Thoracic aorta (tissue), 2 donors: ENCODE measurements around the gene CLEC12A. TPM values are rescaled to one million over a fixed set of nuclear protein-coding genes. Genes with fewer than 3 reads are reported as not detected.
"Not testable (repeated sequence)": the region's sequence is repeated elsewhere in the genome, so short reads cannot be mapped to it uniquely, and the experiment has no call there.

ENCODE experiments used
- ATAC-seq: fragments of 150-250 bp; one replicate; pipeline ENCODE4 v1.8.0; 2017; ENCODE audit warnings: low read depth; ENCODE audit not compliant: insufficient number of reproducible peaks, low FRiP score
- DNase-seq: peaks from one replicate; pipeline ENCODE4 v3.0.0-alpha.2; 2020; ENCODE audit warnings: low spot score
- H3K27ac ChIP-seq, 2 donors: fragments of 200-600 bp; sonication (generic); 1 replicate in 1 of 2; 2 replicates in 1 of 2; pipeline ENCODE4 v1.5.1; 2016; ENCODE audit warnings: mild to moderate bottlenecking in 2 of 2, moderate library complexity in 2 of 2
- H3K27me3 ChIP-seq: fragments of 200-600 bp; sonication (generic); replicated peaks from 2 replicates; pipeline ENCODE4 v1.6.0; 2016; ENCODE audit warnings: mild to moderate bottlenecking; ENCODE audit not compliant: insufficient read depth
- H3K36me3 ChIP-seq: fragments of 200-600 bp; sonication (generic); one replicate; pipeline ENCODE4 v1.5.1; 2016
- H3K4me1 ChIP-seq, 2 donors: fragments of 200-600 bp; sonication (generic); 1 replicate in 1 of 2; 2 replicates in 1 of 2; pipeline versions ENCODE4 v1.5.1 to v1.6.0; 2016; ENCODE audit warnings: low read depth in 2 of 2, mild to moderate bottlenecking in 1 of 2; ENCODE audit not compliant: control insufficient read depth in 1 of 2
- H3K4me3 ChIP-seq: fragments of 200-600 bp; sonication (generic); 2 replicates; pipeline ENCODE4 v1.5.1; 2016; ENCODE audit warnings: mild to moderate bottlenecking
- H3K9me3 ChIP-seq: fragments of 200-600 bp; sonication (generic); 2 replicates; pipeline ENCODE4 v1.5.1; 2016
- CTCF ChIP-seq: fragments of 200-600 bp; sonication (generic); IDR thresholded peaks from one replicate; pipeline ENCODE4 v1.5.1; 2019; ENCODE audit warnings: antibody characterized with exemption
- total RNA-seq, 2 donors: library from RNA; depleted of rRNA; stranded (reverse); fragments of >200 nt; gene quantifications; one replicate each; pipeline versions ENCODE4 v1.1.0 to v1.2.3, GENCODE V29; 2016

The CLEC12A gene
- total RNA-seq, 2 donors from 2014 or later = 0.42 to 1.1 TPM

GRCh38 chr12:10021342-10021741 lies 50.1 kb downstream of the CLEC12A start:
- no peaks in the 10 kb centered on the region for H3K36me3 ChIP-seq
- H3K4me3 ChIP-seq = no peak overlapping the region
- no peak for ATAC-seq
- no peak for TF ChIP-seq CTCF
- no peaks in the 10 kb centered on the region for H3K27me3 ChIP-seq
- no peak overlapping the region for H3K27ac ChIP-seq
- H3K9me3 ChIP-seq = no peaks in the 10 kb centered on the region
- no peaks in the 10 kb centered on the region for H3K4me1 ChIP-seq
- DNase-seq = no peak

- Histone ChIP-seq H3K9me3 (no peaks in the 10 kb centered on the region), H3K27me3 (no peaks in the 10 kb centered on the region), H3K4me3 (no peak overlapping the region), H3K36me3 (no peaks in the 10 kb centered on the region), H3K27ac (no peak overlapping the region), H3K4me1 (no peaks in the 10 kb centered on the region)
- no peak for TF ChIP-seq CTCF
- DNase-seq (no peak), ATAC-seq (no peak)
Measured at GRCh38 chr12:10025236-10025635, 54.0 kb downstream of the CLEC12A start.

GRCh38 chr12:10026666-10027065 lies 55.5 kb downstream of the CLEC12A start:
- H3K36me3 ChIP-seq, H3K4me1 ChIP-seq, ATAC-seq, H3K4me3 ChIP-seq, H3K9me3 ChIP-seq, H3K27me3 ChIP-seq, H3K27ac ChIP-seq, DNase-seq: not testable (repeated sequence)

- Histone ChIP-seq H3K27me3 (no peaks in the 10 kb centered on the region), H3K4me3 (no peak overlapping the region), H3K27ac (no peak overlapping the region), H3K9me3 (no peaks in the 10 kb centered on the region), H3K4me1 (no peaks in the 10 kb centered on the region), H3K36me3 (no peaks in the 10 kb centered on the region)
- no peak for TF ChIP-seq CTCF
- DNase-seq (no peak), ATAC-seq (no peak)
Measured at GRCh38 chr12:10027311-10027710, 56.1 kb downstream of the CLEC12A start.

GRCh38 chr12:10027721-10028120 lies 56.5 kb downstream of the CLEC12A start:
- no peaks in the 10 kb centered on the region for H3K4me1 ChIP-seq
- no peaks in the 10 kb centered on the region for H3K9me3 ChIP-seq
- H3K27me3 ChIP-seq = no peaks in the 10 kb centered on the region
- ATAC-seq = no peak
- TF ChIP-seq CTCF = no peak
- H3K27ac ChIP-seq = no peak overlapping the region
- no peaks in the 10 kb centered on the region for H3K36me3 ChIP-seq
- DNase-seq = no peak
- H3K4me3 ChIP-seq = no peak overlapping the region

GRCh38 chr12:10030446-10030845 lies 59.2 kb downstream of the CLEC12A start, which contains the start of gene CLEC9A:
Gene CLEC9A, plus strand, starts transcription at chr12:10030682. Its CDS starts 22,006 bp downstream, at chr12:10052688.
- TF ChIP-seq CTCF = no peak

More at GRCh38 chr12:10030446-10030845, 59.2 kb downstream of the CLEC12A start, which contains the start of gene CLEC9A:
- ATAC-seq (no peak), DNase-seq (no peak)
- no peaks in the 10 kb centered on the region for H3K36me3 ChIP-seq
- H3K4me3 ChIP-seq = no peak within 1 kb of the TSS
- H3K4me1 ChIP-seq = no peaks in the 10 kb centered on the region
- H3K27me3 ChIP-seq = no peaks in the 10 kb centered on the region
- no peaks in the 10 kb centered on the region for H3K9me3 ChIP-seq
- H3K27ac ChIP-seq = no peak within 1 kb of the TSS
